NCI-H1436 treated with DMSO at 0.1 percent for 48 hours (cell line): ENCODE measurements around the gene RNASEH2A.
"Not testable (repeated sequence)": the region's sequence is repeated elsewhere in the genome, so short reads cannot be mapped to it uniquely, and the experiment has no call there.

Experiments used
- DNase-seq: peaks from one replicate; lab custom pipeline; 2025; lab: John Stamatoyannopoulos, UW

Gene RNASEH2A

GRCh38 chr19:12833738-12834565 is 27.6 kb downstream of the RNASEH2A start:
- no peak for DNase-seq

- no peak for DNase-seq
Observed at GRCh38 chr19:12834566-12834943, 28.2 kb downstream of the RNASEH2A start, which contains the start of gene RTBDN. TSS of gene RTBDN (minus strand) at chr19:12834579. CDS start at chr19:12829979, 4,600 bp downstream.

GRCh38 chr19:12834976-12835757 is 28.8 kb downstream of the RNASEH2A start:
- no peak for DNase-seq

- DNase-seq, result no peak
Observed at GRCh38 chr19:12836529-12836863, 30.1 kb downstream of the RNASEH2A start.

GRCh38 chr19:12837225-12837624 is 30.8 kb downstream of the RNASEH2A start:
- DNase-seq, result no peak

GRCh38 chr19:12838182-12838885 is 31.9 kb downstream of the RNASEH2A start, which contains the start of gene MAST1:
TSS of gene MAST1 (plus strand) at chr19:12838515. CDS start at chr19:12838573, 58 bp downstream.
- DNase-seq, result no peak

- DNase-seq, result no peak
Observed at GRCh38 chr19:12838886-12839756, 32.7 kb downstream of the RNASEH2A start.

GRCh38 chr19:12840091-12841079 is 34.0 kb downstream of the RNASEH2A start:
- DNase-seq, result no peak

- DNase-seq, result no peak
Observed at GRCh38 chr19:12841094-12841493, 34.7 kb downstream of the RNASEH2A start.

GRCh38 chr19:12842511-12842910 is 36.1 kb downstream of the RNASEH2A start:
- DNase-seq, result no peak

- DNase-seq, result no peak
Observed at GRCh38 chr19:12843328-12843727, 36.9 kb downstream of the RNASEH2A start.

- no peak for DNase-seq
Observed at GRCh38 chr19:12843999-12844732, 37.8 kb downstream of the RNASEH2A start.

GRCh38 chr19:12846613-12847012 is 40.2 kb downstream of the RNASEH2A start:
- not testable (repeated sequence) for DNase-seq

GRCh38 chr19:12847159-12848139 is 41.1 kb downstream of the RNASEH2A start:
- DNase-seq, result no peak

- DNase-seq, result no peak
Observed at GRCh38 chr19:12856653-12857052, 50.3 kb downstream of the RNASEH2A start.

- DNase-seq, result no peak
Observed at GRCh38 chr19:12858041-12858928, 51.9 kb downstream of the RNASEH2A start.

- DNase-seq, result no peak
Observed at GRCh38 chr19:12859546-12859945, 53.2 kb downstream of the RNASEH2A start.
